ENCODE results near the gene GRM7. TPM values are rescaled to one million over a fixed set of nuclear protein-coding genes. Genes with fewer than 3 reads are reported as not detected.

GRM7 gene
- total and polyA plus RNA-seq, 2 experiments from 2014 or later, result 0.40 TPM; not detected in 1

- H3K27ac Mint-ChIP-seq, result no peak overlapping the region
- no peak overlapping the region for H3K27ac ChIP-seq (ENCODE audit: low read depth)
- H3K27me3 ChIP-seq (ENCODE audit: insufficient read depth), result no peaks in the 10 kb centered on the region
- H3K4me3 ChIP-seq, result no peak overlapping the region
- no peak for ATAC-seq
- no peak overlapping the region for H3K4me3 Mint-ChIP-seq
- peaks cover 4% of the 10 kb centered on the region; the same call in 1 of the 3 replicates for H3K4me1 Mint-ChIP-seq
- no peak overlapping the region for H2AFZ ChIP-seq
- H3F3A ChIP-seq (replicated peaks; ENCODE audit: low read depth), result no peaks in the 10 kb centered on the region
- no peak overlapping the region for H3K4me2 ChIP-seq
- no peaks in the 10 kb centered on the region for H3K36me3 ChIP-seq (ENCODE audit: insufficient read depth)
- TF ChIP-seq CREB1 (CRISPR knock-in tag; IDR thresholded peaks at IDR 0.05; ENCODE audit: low read depth) (no peak), EZH2phosphoT487 (IDR thresholded peaks at IDR 0.05; ENCODE audit: unreplicated experiment) (no peak), NANOG (IDR thresholded peaks at IDR 0.05; ENCODE audit: borderline replicate concordance) (no peak), ZNF114 (CRISPR knock-in tag; IDR thresholded peaks at IDR 0.05) (no peak), ZNF462 (CRISPR knock-in tag; IDR thresholded peaks at IDR 0.05) (no peak), REST (IDR thresholded peaks at IDR 0.05; ENCODE audit: unreplicated experiment) (no peak), STAT1 (IDR thresholded peaks at IDR 0.05; ENCODE audit: unreplicated experiment) (no peak), JUNB (IDR thresholded peaks at IDR 0.05; ENCODE audit: unreplicated experiment) (no peak), ETS1 (IDR thresholded peaks at IDR 0.05) (no peak), CTCF (conservative IDR thresholded peaks at IDR 0.05; ENCODE audit: low read depth in 2 of 2) (no peak), EZH2 (IDR thresholded peaks at IDR 0.05; ENCODE audit: low read depth, unreplicated experiment) (no peak), POLR2AphosphoS5 (IDR thresholded peaks at IDR 0.05; ENCODE audit: low read depth) (no peak)
- H3K9me3 Mint-ChIP-seq, result no peaks in the 10 kb centered on the region
- H3K36me3 Mint-ChIP-seq (ENCODE audit: low read depth), result no peaks in the 10 kb centered on the region; the same call in 2 of the 3 replicates
- no peaks in the 10 kb centered on the region for H3K9me2 ChIP-seq (ENCODE audit: insufficient read depth)
- no peaks in the 10 kb centered on the region for H4K20me1 ChIP-seq (replicated peaks; ENCODE audit: insufficient read depth)
- DNase-seq (ENCODE audit: low spot score), result no peak
- H3K79me2 ChIP-seq (replicated peaks; ENCODE audit: insufficient read depth), result no peaks in the 10 kb centered on the region
- H3K27me3 Mint-ChIP-seq (ENCODE audit: insufficient read depth, low read depth, poor library complexity), result no peaks in the 10 kb centered on the region
- H3K4me1 ChIP-seq (ENCODE audit: insufficient read depth), result no peaks in the 10 kb centered on the region
Observed at GRCh38 chr3:7638103-7638502, 777.2 kb downstream of the GRM7 start.
